GM19397 (cell line): ENCODE measurements around the gene TUT7.
"Not testable (repeated sequence)": the region's sequence is repeated elsewhere in the genome, so short reads cannot be mapped to it uniquely, and the experiment has no call there.

Experiments used
- ATAC-seq: cut with Tn5 transposase; IDR thresholded peaks from one replicate; pipeline ENCODE4 v1.9.1; 2021; ENCODE audit warnings: mild to moderate bottlenecking, moderate library complexity; ENCODE audit not compliant: unreplicated experiment

The TUT7 gene

GRCh38 chr9:86354011-86354817 lies at the start of gene TUT7:
TUT7 (minus strand) TSS chr9:86354410; CDS start chr9:86353199, 1,211 bp downstream.
- ATAC-seq = peak; percentile 85

DNA sequence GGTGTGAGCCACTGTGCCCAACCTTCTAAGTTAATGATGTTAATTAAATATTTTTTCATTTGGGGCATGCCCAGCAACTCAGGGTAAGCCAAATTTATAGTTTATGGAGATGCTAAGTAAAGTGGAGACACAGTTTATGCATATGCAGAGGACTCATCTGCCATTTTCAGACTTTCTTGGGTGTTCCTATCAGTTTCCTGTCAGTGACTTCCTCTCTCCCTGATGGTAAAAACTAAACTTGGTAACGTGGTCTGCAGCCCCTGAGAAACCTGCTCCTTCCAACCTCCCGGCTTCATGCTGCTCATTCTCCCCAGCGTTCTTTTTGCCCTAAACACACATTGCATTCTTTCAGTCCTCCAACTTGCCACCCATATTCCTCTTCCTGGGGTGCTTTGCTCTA lies 48.4 kb upstream of the TUT7 start:
- no peak for ATAC-seq

GRCh38 chr9:86396412-86396811 lies 42.2 kb upstream of the TUT7 start:
- no peak for ATAC-seq

- not testable (repeated sequence) for ATAC-seq
Observed at GRCh38 chr9:86390184-86390583, 36.0 kb upstream of the TUT7 start.

- no peak for ATAC-seq
Observed at GRCh38 chr9:86389628-86390027, 35.4 kb upstream of the TUT7 start.

DNA sequence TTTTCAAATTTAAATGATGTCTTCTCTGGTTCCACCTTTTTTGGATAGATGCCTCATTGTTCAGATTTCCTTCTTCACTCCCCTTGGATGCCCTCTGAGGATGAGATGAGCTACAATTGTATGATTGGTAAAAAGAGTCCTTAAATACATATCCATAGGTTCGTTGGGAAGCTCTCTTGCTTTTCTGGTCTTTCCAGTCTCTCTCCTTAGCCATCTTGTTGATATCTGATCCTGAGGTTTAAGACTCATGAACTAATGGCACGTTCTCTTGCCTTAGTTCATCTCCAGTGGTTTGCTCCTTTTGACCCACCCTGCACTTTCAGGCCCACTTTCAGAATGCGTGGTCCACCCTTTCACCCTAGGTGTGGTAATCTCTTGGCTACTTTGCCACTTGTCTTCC lies 33.2 kb upstream of the TUT7 start:
- no peak for ATAC-seq

- not testable (repeated sequence) for ATAC-seq
Observed at GRCh38 chr9:86383000-86383399, 28.8 kb upstream of the TUT7 start.

DNA sequence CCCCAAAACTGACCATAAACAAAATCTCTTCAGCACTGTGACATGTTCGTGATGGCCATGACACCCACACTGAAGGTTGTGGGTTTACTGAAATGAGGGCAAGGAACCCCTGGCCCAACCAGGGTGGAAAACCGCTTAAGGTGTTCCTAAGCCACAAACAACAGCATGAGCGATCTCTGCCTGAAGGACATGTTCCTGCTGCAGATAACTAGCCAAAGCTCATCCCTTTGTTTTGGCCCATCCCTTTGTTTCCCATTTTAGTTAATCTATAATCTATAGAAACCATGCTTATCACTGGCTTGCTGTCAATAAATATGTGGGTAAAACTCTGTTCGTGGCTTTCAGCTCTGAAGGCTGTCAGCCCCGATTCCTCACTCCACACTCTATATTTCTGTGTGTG lies 21.8 kb upstream of the TUT7 start:
- no peak for ATAC-seq

DNA sequence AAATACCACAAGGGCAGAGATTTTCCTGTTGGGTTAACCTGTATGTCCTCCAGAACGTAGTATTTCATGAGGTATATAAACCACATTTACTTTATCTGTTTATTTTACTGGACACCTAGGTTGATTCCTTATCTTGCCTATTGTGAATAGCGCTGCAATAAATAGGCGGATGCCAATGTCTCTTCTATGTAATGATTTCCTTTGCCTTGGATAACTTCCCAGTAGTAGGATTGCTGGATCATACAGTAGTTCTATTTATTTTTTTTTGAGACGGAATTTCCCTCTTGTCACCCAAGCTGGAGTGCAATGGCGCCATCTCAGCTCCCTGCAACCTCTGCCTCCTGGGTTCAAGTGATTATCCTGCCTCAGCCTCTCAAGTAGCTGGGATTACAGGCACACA lies 15.6 kb upstream of the TUT7 start:
- no peak for ATAC-seq

- ATAC-seq = no peak
Observed at GRCh38 chr9:86368871-86369521, 14.8 kb upstream of the TUT7 start.

DNA sequence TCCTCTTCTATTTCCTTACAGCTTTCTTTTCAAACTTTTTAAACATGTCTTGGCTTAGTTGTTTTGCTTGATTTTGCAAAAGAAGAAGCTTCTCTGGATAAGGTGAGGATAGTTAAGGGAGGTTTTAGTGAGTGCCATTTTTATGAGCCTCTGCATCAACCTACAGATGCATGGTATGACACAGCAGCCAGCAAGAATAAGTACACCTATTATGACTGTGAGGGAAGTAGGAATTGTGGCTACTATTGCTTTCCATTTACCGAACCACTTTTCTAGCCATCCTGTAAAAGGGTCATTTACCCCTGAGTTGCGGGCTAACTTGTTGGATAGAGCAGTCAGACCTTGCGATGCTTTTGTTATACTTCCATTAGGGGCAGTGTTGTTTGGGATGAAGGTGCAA lies 7.0 kb upstream of the TUT7 start:
- ATAC-seq = no peak

DNA sequence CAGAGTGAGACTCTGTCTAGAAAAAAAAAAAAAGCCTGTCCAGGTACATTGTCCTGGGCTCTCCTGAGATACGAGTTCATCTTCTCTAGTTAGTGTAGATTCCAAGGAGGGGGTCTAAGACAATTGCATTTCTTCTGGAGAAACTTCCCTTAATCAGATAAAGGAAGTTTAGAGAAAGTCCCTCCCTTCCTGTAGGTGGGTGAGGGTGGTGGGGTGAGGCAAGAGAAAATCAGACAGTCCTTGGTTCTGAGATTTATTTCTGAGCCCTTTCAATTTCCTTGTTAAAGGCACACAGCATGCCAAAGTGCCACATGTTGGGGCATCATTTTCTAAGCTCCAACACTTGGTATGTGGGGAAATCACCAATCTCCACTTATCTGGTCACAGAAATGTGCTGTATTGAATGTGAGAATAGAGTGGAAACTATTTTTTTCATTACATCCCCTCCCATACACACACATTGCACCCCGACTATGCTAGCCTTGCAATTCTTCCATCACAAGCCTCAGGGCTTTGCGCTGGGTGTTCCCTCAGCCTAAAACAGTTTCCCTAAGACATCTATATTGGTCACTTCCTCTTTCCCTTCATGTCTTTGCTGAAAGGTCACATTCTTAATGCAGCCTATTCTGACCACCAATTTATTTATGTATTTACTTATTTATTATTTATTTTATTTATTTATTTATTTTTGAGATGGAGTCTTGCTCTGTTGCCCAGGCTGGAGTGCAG lies 5.1 kb upstream of the TUT7 start:
- no peak for ATAC-seq

DNA sequence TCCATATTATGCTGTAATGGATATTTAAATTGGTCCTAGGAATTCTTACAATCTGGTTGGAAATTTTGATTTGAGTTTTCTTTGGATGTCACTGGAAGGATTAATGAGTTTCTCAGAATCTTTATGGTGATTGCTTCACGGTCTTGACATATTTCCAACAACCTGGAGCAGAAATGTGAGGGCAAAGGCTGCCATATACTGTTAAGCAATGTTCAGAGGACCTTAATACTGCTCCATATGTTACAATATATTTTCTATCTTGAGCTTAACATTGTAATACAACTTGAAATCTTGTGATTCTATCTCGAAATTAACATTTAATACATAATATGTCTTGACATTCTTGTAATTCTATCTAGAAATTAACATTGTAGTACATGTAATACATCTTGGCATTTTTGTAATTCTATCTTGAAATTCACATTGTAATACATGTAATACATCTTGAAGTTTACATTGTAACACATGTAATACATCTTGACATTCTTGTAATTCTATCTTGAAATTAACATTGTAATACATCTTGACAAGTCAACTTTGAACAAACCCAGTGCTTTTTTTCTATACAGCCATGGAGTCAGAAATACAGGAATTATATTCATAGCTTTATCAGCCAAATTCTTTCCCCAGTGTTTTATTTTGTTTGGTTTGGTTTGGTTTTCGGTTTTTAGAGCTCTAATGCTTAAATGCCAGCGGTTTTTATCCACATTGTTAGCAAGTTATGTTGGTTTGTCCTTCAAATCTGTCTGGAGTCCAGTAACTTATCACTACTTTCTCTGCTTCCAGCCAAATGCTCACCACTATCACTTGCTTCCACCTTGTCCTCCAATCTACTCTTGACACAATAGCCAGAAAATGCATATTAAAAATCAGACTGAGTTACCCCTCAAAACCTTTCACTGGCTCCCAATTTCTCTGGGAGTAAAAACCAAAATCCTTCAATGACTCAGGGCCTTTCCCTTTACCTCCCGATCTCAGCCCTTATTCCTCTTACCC lies 3.0 kb upstream of the TUT7 start:
- ATAC-seq = no peak

DNA sequence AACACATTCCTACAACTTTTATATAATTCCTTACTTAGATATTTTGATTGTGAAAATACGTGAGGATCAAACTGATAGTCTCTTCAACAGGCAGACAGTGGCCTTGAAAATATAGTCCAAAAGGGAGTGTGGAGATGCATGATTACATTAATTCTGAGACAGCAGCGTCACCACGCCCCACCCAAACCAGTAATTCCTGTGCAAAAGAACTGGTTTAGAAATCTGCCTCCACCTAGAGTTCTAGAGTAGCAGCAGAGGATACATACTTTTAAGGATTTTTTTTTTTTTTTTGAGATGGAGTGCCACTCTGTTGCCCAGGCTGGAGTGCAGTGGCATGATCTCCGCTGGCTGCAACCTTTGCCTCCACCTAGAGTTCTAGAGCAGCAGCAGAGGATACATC lies 1.6 kb upstream of the TUT7 start:
- ATAC-seq = no peak

- no peak for ATAC-seq
Observed at GRCh38 chr9:86354818-86355309, 654 bp upstream of the TUT7 start.

GRCh38 chr9:86353655-86354010 lies 577 bp downstream of the TUT7 start:
- no peak for ATAC-seq

GRCh38 chr9:86352440-86353077 lies 1.7 kb downstream of the TUT7 start:
- no peak for ATAC-seq

DNA sequence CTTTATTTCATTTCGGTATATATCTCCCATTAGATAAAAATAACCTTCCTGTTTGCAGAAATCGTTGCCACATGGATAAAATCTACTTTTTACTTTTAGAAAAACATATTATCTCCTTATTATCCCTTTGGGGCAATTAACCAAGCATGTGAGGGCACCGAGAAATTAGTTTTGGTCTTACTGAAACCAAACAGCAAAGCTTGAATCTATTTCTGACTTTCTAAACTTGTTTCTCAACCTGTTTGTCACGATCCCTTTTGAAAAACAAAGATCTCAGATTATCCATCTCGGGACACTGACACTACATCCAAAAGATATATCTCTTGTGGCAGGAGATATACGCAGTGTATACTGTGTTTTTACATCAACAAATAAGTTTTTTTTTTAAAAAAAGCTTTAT lies 2.3 kb downstream of the TUT7 start:
- no peak for ATAC-seq

- ATAC-seq = no peak
Observed at GRCh38 chr9:86350006-86350760, 4.0 kb downstream of the TUT7 start.
